ENCODE measurements around the gene KIAA0232. TPM values are rescaled to one million over a fixed set of nuclear protein-coding genes. Genes with fewer than 3 reads are reported as not detected.

KIAA0232 gene
- total RNA-seq, 1 experiment from 2014 or later, result 5.5 TPM

DNA sequence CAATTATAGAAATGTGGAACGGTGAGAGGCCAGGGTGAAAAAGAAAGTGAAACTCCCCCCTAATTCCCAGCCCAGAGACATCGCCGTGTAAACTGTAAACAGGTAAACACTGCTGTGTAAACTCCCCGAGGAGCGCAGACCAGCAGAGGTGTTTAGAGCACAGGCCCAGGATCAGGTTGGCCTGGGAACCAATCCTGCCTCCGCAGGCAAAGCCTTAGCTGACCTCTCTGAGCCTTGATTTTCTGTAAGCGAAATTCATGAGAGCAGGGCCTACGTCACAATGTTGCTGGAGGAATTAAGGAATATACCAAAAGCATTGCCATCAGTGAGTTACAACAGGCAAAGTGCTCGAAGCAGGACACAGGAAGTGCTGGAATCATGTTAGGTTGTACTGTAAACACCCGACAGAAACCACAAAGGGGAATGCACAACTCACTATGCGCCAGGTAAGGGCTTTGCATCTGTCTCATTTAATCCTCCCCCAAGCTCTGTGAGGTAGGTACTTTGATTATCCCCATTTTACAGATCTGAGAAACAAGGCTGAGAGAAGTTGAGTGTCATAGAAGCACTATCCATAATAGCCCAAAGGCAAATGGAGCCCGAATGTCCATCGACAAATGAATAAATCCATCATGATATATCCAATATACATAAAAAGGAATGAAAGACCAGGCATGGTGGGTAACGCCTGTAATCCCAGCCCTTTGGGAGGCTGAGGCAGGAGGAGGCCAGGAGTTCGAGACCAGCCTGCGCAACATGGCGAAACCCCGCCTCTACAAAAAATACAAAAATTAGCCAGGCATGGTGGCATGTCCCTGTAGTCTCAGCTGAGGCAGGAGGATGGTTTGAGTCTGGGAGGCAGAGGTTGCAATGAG is 30.7 kb upstream of the KIAA0232 start:
- DNase-seq (peak; percentile 34), ATAC-seq (no peak)
- CTCF ChIA-PET, result no interaction called here
- POLR2A ChIA-PET (ENCODE audit: unreplicated experiment), result no interaction called here
- intact Hi-C loops (cut with micrococcal nuclease), result no loop called here
- Histone ChIP-seq H3K79me2 (ENCODE audit: low read length) (no peaks in the 10 kb centered on the region), H2AFZ (ENCODE audit: low read length) (peak overlapping the region; percentile 56), H4K20me1 (ENCODE audit: low read length) (no peaks in the 10 kb centered on the region), H3K27ac (ENCODE audit: low read length) (peak overlapping the region; percentile 88), H3K9ac (ENCODE audit: low read length) (peak overlapping the region; percentile 38), H3F3A (ENCODE audit: low read length, unreplicated experiment) (no peaks in the 10 kb centered on the region), H3K36me3 (ENCODE audit: low read depth, low read length) (no peaks in the 10 kb centered on the region), H3K9me2 (replicated peaks; ENCODE audit: low read length) (no peaks in the 10 kb centered on the region), H3K4me1 (ENCODE audit: insufficient read depth, low read length) (peaks cover 51% of the 10 kb centered on the region), H3K4me3 (ENCODE audit: low read length) (peak overlapping the region; percentile 19; the same call in 1 of the 2 replicates), H3K4me2 (ENCODE audit: low read length) (peak overlapping the region; percentile 60), H3K9me3 (ENCODE audit: low read length) (no peaks in the 10 kb centered on the region), H3K27me3 (ENCODE audit: low read length) (no peaks in the 10 kb centered on the region)
- BruUV-seq (replicated peaks), result no TSS peak
- TF ChIP-seq EZH2phosphoT487 (IDR thresholded peaks at IDR 0.05; ENCODE audit: borderline replicate concordance, low read length) (no peak), EZH2 (IDR thresholded peaks at IDR 0.05; ENCODE audit: low read length, unreplicated experiment) (no peak)
- TF ChIP-seq, protein P1, sequence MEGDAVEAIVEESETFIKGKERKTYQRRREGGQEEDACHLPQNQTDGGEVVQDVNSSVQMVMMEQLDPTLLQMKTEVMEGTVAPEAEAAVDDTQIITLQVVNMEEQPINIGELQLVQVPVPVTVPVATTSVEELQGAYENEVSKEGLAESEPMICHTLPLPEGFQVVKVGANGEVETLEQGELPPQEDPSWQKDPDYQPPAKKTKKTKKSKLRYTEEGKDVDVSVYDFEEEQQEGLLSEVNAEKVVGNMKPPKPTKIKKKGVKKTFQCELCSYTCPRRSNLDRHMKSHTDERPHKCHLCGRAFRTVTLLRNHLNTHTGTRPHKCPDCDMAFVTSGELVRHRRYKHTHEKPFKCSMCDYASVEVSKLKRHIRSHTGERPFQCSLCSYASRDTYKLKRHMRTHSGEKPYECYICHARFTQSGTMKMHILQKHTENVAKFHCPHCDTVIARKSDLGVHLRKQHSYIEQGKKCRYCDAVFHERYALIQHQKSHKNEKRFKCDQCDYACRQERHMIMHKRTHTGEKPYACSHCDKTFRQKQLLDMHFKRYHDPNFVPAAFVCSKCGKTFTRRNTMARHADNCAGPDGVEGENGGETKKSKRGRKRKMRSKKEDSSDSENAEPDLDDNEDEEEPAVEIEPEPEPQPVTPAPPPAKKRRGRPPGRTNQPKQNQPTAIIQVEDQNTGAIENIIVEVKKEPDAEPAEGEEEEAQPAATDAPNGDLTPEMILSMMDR (conservative IDR thresholded peaks at IDR 0.05; ENCODE audit: low read depth, low read length), result no peak

DNA sequence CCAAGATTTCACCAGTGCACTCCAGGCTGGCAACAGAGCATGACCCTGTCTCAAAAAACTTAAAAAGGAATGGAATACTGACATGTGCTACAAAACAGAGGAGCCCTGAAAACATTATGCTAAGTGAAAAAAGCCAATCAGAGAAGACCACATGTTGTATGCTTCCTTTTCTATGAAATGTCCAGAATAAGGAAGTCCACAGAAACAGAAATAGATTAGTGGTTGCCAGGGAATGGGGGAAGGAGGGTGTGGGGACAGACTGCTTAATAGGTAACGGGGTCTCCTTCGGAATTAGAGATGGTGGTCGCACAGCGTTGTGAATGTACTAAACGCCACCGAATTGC is 30.1 kb upstream of the KIAA0232 start:
- Histone ChIP-seq H2AFZ (ENCODE audit: low read length) (no peak overlapping the region), H3K27me3 (ENCODE audit: low read length) (no peaks in the 10 kb centered on the region), H3K4me3 (ENCODE audit: low read length) (no peak overlapping the region), H3K79me2 (ENCODE audit: low read length) (no peaks in the 10 kb centered on the region), H3K9me3 (ENCODE audit: low read length) (no peaks in the 10 kb centered on the region), H3K4me2 (ENCODE audit: low read length) (no peak overlapping the region), H3K9me2 (replicated peaks; ENCODE audit: low read length) (no peaks in the 10 kb centered on the region), H3F3A (ENCODE audit: low read length, unreplicated experiment) (no peaks in the 10 kb centered on the region), H3K9ac (ENCODE audit: low read length) (no peak overlapping the region), H3K36me3 (ENCODE audit: low read depth, low read length) (no peaks in the 10 kb centered on the region), H4K20me1 (ENCODE audit: low read length) (no peaks in the 10 kb centered on the region), H3K4me1 (ENCODE audit: insufficient read depth, low read length) (peaks cover 45% of the 10 kb centered on the region), H3K27ac (ENCODE audit: low read length) (no peak overlapping the region)
- CTCF ChIA-PET, result no interaction called here
- TF ChIP-seq, protein P1 (conservative IDR thresholded peaks at IDR 0.05; ENCODE audit: low read depth, low read length), result no peak
- TF ChIP-seq EZH2 (IDR thresholded peaks at IDR 0.05; ENCODE audit: low read length, unreplicated experiment), result no peak
- no peak for TF ChIP-seq EZH2phosphoT487 (IDR thresholded peaks at IDR 0.05; ENCODE audit: borderline replicate concordance, low read length)
- DNase-seq (no peak), ATAC-seq (no peak)
- intact Hi-C loops (cut with micrococcal nuclease), result no loop called here
- POLR2A ChIA-PET (ENCODE audit: unreplicated experiment), result no interaction called here
- BruUV-seq (replicated peaks), result no TSS peak

DNA sequence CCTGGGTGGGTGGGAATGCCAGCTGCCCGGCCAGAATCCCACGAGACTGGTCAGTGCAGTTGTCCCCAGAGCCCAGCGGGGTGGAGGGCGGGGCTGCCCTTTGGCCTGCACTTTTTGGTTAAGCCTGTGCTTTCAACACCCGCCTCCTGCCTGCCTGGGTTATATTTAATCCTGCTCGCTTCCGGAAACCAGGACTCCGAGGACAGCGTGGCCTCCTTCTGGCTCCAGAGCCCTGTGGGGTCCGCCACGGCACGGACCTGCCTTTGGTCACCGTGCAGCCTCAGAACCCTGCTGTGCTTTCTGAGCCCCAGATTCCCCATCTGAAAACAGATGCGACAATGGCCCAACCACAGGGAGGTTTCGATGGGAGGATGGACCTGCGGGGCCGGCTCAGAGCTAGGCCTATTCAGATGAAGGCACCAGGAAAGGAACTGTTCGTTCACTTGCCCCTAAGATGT is 29.4 kb upstream of the KIAA0232 start:
- Histone ChIP-seq H3K9ac (ENCODE audit: low read length) (no peak overlapping the region), H3K79me2 (ENCODE audit: low read length) (no peaks in the 10 kb centered on the region), H3K36me3 (ENCODE audit: low read depth, low read length) (no peaks in the 10 kb centered on the region), H3F3A (ENCODE audit: low read length, unreplicated experiment) (no peaks in the 10 kb centered on the region), H4K20me1 (ENCODE audit: low read length) (no peaks in the 10 kb centered on the region), H3K27me3 (ENCODE audit: low read length) (no peaks in the 10 kb centered on the region), H2AFZ (ENCODE audit: low read length) (no peak overlapping the region), H3K9me2 (replicated peaks; ENCODE audit: low read length) (no peaks in the 10 kb centered on the region), H3K4me3 (ENCODE audit: low read length) (no peak overlapping the region), H3K9me3 (ENCODE audit: low read length) (no peaks in the 10 kb centered on the region), H3K4me1 (ENCODE audit: insufficient read depth, low read length) (peaks cover 38% of the 10 kb centered on the region), H3K27ac (ENCODE audit: low read length) (no peak overlapping the region), H3K4me2 (ENCODE audit: low read length) (no peak overlapping the region)
- BruUV-seq (replicated peaks), result no TSS peak
- ChIA-PET CTCF (no interaction called here), POLR2A (ENCODE audit: unreplicated experiment) (no interaction called here)
- DNase-seq (no peak), ATAC-seq (no peak)
- TF ChIP-seq, protein P1 (conservative IDR thresholded peaks at IDR 0.05; ENCODE audit: low read depth, low read length), result no peak
- TF ChIP-seq EZH2phosphoT487 (IDR thresholded peaks at IDR 0.05; ENCODE audit: borderline replicate concordance, low read length) (no peak), EZH2 (IDR thresholded peaks at IDR 0.05; ENCODE audit: low read length, unreplicated experiment) (no peak)
- intact Hi-C loops (cut with micrococcal nuclease), result no loop called here
